Measurements from ENCODE around the gene NRBP1.

DNA sequence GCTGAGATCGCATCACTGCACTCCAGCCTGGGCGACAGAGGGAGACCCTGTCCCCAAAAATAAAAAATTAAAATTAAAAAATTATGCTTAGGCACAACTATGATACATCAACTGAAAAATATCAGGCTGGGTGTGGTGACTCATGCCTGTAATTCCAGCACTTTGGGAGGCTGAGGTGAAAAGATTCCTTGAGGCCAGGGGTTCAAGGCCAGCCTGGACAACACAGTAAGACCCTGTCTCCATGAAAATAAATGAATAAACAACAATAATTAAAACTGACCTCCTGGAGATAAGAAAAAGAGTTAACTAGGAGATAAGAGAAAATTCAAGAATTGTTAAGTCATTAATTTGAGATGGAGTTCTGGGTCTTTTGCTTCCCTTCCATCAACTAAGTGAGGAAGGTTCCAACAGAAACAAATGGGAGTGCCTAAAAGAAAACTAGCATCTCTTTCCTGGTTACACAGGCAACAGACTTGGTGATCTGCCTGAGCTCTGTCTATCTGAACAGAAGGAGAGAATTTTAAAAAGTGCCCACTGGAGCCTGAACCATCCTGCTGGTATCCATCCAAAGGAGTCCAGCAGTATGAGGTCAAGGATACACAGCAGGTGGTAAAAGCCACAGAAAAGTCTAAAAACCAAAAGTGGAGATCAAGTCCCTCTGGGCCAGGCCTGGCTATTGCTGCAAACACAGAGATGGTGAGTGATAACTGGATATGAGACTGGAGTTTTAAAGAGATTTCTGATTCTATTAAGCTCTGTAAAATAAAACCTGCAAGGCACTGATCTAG lies 27.9 kb upstream of the NRBP1 start:
- TF ChIP-seq CTCF (IDR thresholded peaks at IDR 0.05) (no peak), POLR2A (IDR thresholded peaks at IDR 0.05; ENCODE audit: low read depth) (no peak), POLR2AphosphoS5 (IDR thresholded peaks at IDR 0.05) (no peak)

Data from esophagus muscularis mucosa (tissue), 3 donors.